ENCODE measurements around the gene RIPPLY3.
"Not testable (repeated sequence)": the region's sequence is repeated elsewhere in the genome, so short reads cannot be mapped to it uniquely, and the experiment has no call there.

The RIPPLY3 gene

DNA sequence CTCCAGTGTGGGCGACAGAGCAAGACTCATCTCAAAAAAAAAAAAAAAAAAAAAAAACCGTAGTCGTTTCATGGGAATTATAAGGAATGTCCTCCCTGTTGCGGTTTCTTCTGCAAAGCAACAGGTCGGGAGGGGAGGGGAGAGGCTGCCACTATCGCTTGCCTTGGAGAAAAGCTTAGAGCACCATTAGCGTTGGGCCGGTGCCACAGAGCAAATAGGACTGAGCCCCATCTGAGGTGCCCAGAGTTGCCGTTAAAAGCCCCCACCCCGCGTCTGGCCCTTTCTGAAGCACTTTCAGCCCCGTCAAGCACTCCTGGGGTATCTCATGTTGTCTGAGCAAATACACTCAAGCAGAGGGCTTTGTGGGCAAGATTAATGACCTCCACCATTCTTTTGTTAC is 2.2 kb downstream of the RIPPLY3 start:
- DNase-seq: no peak

DNA sequence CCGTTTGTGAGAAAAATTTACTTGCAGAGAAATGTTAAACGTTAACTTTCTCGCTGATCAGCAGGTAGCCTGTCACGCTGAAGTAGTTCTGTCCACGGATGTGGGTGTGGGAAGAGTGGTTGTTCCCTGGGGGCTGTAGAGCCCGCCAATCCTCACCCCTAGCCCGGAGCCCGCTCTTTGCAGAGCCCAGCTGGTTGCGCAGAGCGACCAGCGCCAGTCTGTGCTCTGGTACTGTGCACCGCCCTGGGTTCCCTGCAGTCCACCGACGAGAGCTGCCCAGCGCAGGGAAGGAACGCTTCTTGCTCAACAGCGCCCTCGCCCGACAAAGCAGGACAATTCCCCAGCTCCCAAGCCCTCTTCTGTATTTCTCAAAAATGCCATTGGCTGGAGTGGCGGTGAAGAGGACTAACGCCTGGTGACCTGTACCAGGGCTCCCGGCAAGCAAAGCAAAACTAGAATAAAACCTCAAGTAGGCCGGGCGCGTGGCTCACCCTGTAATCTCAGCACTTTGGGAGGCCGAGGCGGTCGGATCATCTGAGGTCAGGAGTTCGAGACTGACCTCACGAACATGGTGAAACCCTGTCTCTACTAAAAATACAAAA is 3.3 kb downstream of the RIPPLY3 start:
- DNase-seq: peak in 54 of 58 donors; percentile 5 to 81 (median 52)

- no peak for DNase-seq
Measured at GRCh38 chr21:37017951-37018679, 11.6 kb downstream of the RIPPLY3 start.

GRCh38 chr21:37026499-37026898 is 20.0 kb downstream of the RIPPLY3 start:
- DNase-seq: no peak

GRCh38 chr21:37028570-37028969 is 22.1 kb downstream of the RIPPLY3 start:
- DNase-seq: no peak

- DNase-seq: no peak
Measured at GRCh38 chr21:37030864-37031263, 24.4 kb downstream of the RIPPLY3 start.

DNA sequence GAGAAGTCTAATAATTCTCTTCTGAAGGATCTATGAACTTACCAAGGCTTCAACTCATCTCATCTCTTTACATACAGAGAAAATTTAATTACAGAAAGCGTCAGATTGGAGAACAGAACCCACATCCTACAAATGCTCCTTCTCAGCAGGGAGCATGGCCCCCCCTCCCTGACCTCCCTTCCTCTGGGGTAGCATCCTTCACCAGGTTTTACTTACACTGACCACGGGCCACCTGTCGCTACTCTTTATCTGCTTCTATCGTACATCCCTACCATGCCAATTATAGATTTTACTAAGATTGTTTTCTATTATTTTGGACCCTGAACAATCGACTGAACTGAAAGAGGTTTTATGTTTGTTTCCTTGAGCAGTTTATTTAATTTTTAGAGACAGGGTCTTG is 25.8 kb downstream of the RIPPLY3 start:
- no peak for DNase-seq

- peak in 5 of 58 donors; percentile 1 to 46 (median 5) for DNase-seq
Measured at GRCh38 chr21:37032877-37033471, 26.5 kb downstream of the RIPPLY3 start.

- not testable (repeated sequence) for DNase-seq
Measured at GRCh38 chr21:37034394-37034793, 27.9 kb downstream of the RIPPLY3 start.

DNA sequence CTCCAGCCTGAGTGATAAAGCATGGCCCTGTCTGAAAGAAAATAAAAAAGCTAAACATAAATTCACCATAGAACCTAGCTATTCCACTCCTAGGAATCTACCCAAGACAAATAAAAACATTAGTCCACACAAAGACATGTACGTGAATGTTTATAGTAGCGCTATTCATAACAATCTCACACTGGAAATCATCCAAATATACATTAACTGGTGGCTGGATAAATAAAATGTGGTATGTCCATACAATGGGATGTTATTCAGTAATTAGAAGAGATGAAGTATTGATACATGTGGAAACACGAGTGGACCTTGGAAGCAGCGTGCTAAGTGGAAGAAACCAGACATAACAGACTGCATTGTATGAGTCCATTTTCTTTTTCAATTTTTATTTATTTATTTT is 29.7 kb downstream of the RIPPLY3 start:
- no peak for DNase-seq

DNA sequence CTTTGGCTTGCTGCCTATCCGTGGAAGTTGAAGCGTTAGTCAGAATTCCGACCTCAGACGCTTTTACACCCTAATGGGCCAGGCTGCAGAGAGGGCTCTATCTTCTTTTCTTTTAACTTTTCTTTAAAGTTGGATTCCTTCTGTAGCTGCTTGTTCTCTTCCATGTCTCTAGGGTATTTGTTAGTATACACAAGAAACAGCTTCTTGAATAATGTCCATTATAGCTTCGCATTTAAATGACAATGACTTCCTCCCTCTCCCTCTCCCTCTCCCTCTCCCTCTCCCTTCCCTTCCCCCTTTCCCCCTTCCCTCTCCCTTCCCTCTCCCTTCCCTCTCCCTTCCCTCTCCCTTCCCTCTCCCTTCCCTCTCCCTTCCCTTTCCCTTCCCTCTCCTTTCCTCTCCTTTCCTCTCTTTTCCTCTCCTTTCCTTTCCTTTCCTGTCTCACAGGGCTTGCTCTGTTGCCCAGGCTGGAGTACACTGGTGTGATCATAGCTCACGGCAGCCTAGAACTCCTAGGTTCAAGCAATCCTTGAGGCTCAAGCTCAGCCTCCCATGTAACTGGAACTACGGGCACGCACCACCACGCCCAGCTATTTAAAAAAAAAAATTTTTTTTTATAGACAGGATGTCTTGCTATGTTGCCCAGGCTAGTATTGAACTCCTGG is 33.0 kb downstream of the RIPPLY3 start:
- DNase-seq: no peak

GRCh38 chr21:37040212-37040611 is 33.7 kb downstream of the RIPPLY3 start:
- no peak for DNase-seq

DNA sequence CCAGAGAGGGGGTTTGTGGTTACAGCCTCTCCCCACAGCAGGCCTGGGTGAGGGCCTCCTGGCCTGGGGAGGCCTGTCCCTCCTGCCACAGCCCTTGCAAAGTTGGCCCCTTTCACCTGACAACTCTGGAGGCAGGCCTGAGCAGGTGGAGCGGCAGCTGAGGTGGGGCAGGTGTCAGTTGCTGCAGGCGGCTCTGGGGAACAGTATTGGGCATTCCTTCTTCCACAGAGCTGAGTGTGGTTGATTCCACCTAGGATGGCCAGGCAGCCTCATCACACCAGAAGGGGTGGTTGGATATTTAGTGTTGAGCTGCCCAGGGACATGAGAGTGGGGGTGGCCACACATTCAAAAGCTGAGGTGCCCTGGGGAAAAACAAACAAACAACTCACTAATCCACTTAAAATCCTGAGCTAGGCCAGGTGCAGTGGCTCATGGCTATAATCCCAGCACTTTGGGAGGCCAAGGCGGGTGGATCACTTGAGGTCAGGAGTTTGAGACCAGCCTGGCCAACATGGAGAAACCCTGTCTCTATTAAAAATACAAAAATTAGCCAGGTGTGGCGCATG is 35.3 kb downstream of the RIPPLY3 start:
- DNase-seq: no peak

DNA sequence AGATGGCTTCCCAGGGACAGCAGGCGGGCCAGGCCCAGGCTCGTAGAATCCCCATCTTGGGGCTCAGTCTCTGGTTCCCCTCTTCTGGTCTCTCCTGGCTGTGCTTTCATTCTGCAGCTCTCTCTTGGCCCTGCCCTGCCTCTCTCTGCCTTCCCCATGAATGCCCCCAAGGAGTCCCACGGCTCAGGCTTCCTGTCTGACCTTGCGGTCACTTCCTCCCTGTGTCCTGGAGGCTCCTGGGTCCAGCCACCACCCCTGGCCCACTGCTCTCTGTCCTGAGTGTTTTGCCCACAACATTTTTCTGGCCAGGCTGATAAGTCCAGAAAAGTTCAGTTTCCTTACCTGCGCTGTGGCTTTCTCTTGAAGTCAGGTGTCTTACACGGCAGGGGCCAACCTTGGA is 37.3 kb downstream of the RIPPLY3 start:
- no peak for DNase-seq

GRCh38 chr21:37044643-37045042 is 38.1 kb downstream of the RIPPLY3 start:
- no peak for DNase-seq

- DNase-seq: no peak
Measured at GRCh38 chr21:37045149-37045548, 38.6 kb downstream of the RIPPLY3 start.

DNA sequence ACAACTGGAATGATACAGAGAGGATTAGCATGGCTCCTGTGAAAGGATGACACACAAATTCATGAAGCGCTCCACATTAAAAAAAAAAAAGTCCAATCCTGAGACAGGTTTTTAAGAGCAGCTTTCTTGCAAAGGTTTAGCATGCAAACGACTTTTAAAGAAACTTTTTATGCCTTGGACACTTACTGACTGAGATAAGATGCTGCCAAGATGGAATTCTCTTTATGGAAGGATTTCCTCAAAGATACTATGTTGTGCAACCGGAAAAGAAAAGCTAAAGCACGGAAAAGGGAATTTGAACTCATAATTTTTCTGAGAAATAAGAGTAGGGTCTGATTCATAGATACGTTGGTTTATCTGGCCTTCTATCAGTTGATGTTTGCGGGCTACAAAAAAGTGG is 39.1 kb downstream of the RIPPLY3 start:
- no peak for DNase-seq

DNA sequence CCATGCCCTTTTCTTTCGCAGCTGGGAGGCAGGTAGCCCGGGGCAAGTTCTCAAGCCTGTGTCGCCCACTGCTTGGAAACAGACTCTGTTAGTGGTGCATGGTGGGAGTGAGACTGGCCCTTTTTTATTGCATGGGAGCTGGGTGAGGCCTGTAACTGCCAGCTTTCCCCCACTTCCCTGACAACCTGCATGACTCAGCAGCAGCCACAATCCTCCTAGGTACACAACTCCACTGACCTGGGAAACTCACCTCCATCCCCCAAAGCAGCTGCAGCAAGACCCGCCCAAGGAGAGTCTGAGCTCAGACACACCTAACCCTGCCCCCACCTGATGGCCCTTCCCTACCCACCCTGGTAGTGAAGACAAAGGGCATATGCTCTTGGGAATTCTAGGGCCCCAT is 40.6 kb downstream of the RIPPLY3 start:
- DNase-seq: no peak

DNA sequence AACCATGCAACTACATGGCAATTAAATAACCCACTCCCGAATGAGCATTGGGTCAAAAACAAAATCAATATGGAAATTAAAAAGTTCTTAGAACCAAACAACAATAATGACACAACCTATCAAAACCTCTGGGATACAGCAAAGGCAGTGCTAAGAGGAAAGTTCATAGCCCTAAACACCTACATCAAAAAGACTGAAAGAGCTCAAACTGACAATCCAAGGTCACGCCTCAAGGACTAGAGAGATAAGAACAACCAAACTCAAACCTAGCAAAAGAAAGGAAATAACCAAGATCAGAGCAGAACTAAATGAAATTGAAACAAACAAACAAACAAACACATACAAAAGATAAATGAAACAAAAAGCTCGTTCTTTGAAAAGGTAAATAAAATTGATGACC is 43.2 kb downstream of the RIPPLY3 start:
- not testable (repeated sequence) for DNase-seq

DNA sequence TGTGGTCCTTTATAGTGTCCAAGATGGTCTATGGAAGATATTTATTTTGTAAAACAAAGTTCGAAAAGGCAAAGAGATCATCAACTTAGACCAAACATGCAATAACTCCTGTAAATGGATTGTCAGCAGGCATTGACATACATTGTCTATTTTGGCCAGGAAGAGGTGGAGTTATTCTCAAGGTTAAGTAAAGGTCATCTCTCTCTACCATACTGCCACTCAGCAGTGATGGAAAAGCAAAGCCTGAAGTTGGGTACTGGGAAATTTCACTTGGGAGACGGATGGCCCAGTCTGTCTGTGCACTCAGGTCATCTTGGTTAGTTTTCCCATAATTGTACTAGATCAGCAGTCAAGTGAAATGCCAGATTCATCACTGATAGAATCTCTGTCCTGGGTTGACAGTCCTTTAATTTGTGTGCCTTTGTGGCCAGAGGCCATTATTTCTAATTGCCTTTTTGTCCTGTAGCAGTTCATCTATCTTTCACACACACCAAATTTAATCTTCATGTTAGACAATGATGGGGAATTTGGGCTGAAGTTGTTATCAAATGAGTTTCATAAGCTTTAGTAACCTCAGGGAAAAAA is 48.9 kb downstream of the RIPPLY3 start:
- no peak for DNase-seq

- no peak for DNase-seq
Measured at GRCh38 chr21:37057614-37058013, 51.1 kb downstream of the RIPPLY3 start.

DNA sequence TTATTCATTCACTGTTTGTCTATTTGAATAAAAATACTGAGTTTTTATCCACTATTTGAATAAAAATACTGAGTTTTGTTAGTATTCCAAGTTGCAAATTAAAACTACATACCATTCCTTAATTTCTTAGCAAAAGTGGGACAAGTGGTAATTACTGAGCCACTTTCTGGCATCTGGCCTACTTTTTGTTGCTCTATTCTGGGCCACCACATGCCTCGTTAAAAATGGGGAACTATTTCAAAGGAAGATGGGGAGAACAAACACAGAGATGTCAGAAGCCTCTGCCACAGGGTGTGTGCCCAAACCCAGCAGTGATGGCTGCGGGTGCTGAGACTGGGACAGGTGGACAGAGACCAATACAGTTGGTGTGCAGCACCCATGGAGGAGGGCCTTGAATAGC is 51.8 kb downstream of the RIPPLY3 start:
- DNase-seq: peak in 13 of 58 donors; percentile 4 to 43 (median 25)
